Measurements from ENCODE around the gene SDC4. TPM values are rescaled to one million over a fixed set of nuclear protein-coding genes. Genes with fewer than 3 reads are reported as not detected.

SDC4 gene
- total and polyA plus RNA-seq, 9 of the 15 experiments (the other 6 are each of a cell fraction or from before 2014, with no cell fraction given) = 2.1 to 10.7 (median 6.3) TPM

- TF ChIP-seq, protein P1, sequence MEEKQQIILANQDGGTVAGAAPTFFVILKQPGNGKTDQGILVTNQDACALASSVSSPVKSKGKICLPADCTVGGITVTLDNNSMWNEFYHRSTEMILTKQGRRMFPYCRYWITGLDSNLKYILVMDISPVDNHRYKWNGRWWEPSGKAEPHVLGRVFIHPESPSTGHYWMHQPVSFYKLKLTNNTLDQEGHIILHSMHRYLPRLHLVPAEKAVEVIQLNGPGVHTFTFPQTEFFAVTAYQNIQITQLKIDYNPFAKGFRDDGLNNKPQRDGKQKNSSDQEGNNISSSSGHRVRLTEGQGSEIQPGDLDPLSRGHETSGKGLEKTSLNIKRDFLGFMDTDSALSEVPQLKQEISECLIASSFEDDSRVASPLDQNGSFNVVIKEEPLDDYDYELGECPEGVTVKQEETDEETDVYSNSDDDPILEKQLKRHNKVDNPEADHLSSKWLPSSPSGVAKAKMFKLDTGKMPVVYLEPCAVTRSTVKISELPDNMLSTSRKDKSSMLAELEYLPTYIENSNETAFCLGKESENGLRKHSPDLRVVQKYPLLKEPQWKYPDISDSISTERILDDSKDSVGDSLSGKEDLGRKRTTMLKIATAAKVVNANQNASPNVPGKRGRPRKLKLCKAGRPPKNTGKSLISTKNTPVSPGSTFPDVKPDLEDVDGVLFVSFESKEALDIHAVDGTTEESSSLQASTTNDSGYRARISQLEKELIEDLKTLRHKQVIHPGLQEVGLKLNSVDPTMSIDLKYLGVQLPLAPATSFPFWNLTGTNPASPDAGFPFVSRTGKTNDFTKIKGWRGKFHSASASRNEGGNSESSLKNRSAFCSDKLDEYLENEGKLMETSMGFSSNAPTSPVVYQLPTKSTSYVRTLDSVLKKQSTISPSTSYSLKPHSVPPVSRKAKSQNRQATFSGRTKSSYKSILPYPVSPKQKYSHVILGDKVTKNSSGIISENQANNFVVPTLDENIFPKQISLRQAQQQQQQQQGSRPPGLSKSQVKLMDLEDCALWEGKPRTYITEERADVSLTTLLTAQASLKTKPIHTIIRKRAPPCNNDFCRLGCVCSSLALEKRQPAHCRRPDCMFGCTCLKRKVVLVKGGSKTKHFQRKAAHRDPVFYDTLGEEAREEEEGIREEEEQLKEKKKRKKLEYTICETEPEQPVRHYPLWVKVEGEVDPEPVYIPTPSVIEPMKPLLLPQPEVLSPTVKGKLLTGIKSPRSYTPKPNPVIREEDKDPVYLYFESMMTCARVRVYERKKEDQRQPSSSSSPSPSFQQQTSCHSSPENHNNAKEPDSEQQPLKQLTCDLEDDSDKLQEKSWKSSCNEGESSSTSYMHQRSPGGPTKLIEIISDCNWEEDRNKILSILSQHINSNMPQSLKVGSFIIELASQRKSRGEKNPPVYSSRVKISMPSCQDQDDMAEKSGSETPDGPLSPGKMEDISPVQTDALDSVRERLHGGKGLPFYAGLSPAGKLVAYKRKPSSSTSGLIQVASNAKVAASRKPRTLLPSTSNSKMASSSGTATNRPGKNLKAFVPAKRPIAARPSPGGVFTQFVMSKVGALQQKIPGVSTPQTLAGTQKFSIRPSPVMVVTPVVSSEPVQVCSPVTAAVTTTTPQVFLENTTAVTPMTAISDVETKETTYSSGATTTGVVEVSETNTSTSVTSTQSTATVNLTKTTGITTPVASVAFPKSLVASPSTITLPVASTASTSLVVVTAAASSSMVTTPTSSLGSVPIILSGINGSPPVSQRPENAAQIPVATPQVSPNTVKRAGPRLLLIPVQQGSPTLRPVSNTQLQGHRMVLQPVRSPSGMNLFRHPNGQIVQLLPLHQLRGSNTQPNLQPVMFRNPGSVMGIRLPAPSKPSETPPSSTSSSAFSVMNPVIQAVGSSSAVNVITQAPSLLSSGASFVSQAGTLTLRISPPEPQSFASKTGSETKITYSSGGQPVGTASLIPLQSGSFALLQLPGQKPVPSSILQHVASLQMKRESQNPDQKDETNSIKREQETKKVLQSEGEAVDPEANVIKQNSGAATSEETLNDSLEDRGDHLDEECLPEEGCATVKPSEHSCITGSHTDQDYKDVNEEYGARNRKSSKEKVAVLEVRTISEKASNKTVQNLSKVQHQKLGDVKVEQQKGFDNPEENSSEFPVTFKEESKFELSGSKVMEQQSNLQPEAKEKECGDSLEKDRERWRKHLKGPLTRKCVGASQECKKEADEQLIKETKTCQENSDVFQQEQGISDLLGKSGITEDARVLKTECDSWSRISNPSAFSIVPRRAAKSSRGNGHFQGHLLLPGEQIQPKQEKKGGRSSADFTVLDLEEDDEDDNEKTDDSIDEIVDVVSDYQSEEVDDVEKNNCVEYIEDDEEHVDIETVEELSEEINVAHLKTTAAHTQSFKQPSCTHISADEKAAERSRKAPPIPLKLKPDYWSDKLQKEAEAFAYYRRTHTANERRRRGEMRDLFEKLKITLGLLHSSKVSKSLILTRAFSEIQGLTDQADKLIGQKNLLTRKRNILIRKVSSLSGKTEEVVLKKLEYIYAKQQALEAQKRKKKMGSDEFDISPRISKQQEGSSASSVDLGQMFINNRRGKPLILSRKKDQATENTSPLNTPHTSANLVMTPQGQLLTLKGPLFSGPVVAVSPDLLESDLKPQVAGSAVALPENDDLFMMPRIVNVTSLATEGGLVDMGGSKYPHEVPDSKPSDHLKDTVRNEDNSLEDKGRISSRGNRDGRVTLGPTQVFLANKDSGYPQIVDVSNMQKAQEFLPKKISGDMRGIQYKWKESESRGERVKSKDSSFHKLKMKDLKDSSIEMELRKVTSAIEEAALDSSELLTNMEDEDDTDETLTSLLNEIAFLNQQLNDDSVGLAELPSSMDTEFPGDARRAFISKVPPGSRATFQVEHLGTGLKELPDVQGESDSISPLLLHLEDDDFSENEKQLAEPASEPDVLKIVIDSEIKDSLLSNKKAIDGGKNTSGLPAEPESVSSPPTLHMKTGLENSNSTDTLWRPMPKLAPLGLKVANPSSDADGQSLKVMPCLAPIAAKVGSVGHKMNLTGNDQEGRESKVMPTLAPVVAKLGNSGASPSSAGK (IDR thresholded peaks at IDR 0.05) = peak; percentile 75
- TF ChIP-seq C11orf30 (IDR thresholded peaks at IDR 0.05; ENCODE audit: low read depth) (no peak), NELFE (IDR thresholded peaks at IDR 0.05; ENCODE audit: insufficient read depth, insufficient read length) (peak; percentile 73), TAL1 (IDR thresholded peaks at IDR 0.05) (no peak), SMC3 (conservative IDR thresholded peaks at IDR 0.05; ENCODE audit: insufficient read depth, low read depth, low read length) (no peak), CTBP1 (IDR thresholded peaks at IDR 0.05; ENCODE audit: borderline replicate concordance) (peak; percentile 42; the same call in 1 of the 2 replicates), CBX1 (IDR thresholded peaks at IDR 0.05; ENCODE audit: low read depth) (no peak; the same call in 1 of the 2 replicates), POLR2H (tag; IDR thresholded peaks at IDR 0.05; ENCODE audit: low read depth) (peak; percentile 94), ARHGAP35 (IDR thresholded peaks at IDR 0.05; ENCODE audit: partially characterized antibody) (no peak), ZNF184 (CRISPR knock-in tag; IDR thresholded peaks at IDR 0.05) (no peak), NONO (IDR thresholded peaks at IDR 0.05; ENCODE audit: low read depth in 2 of 2, low read length in 1 of 2) (peak; percentile 44 to 98; a peak in 2 of 4 replicates), TBP (optimal IDR thresholded peaks at IDR 0.05; ENCODE audit: low read depth, low read length) (peak; percentile 93), KDM2B (CRISPR knock-in tag; IDR thresholded peaks at IDR 0.05) (peak; percentile 36; the same call in 1 of the 2 replicates), FIP1L1 (IDR thresholded peaks at IDR 0.05; ENCODE audit: low read depth, low read length, poor library complexity, severe bottlenecking) (peak; percentile 65), HMGN3 (IDR thresholded peaks at IDR 0.05; ENCODE audit: borderline replicate concordance, extremely low read depth, insufficient read length, low read depth, low read length) (peak; percentile 59), POLR2B (IDR thresholded peaks at IDR 0.05; ENCODE audit: low read depth, partially characterized antibody) (peak; percentile 94), SMAD4 (CRISPR knock-in tag; conservative IDR thresholded peaks at IDR 0.05) (peak; percentile 38; the same call in 1 of the 2 replicates)
Measured at GRCh38 chr20:45347936-45348778, at the start of gene SDC4 (continued).

All from K562 (cell line).